Liver (tissue), 3 donors: ENCODE results near the gene PEAK1.

Experiments used
- TAF1 ChIP-seq: conservative IDR thresholded peaks from 2 replicates; pipeline ENCODE4 v1.6.1; 2016; ENCODE audit warnings: antibody characterized with exemption, mild to moderate bottlenecking
- TF ChIP-seq, protein P1 (sequence below): fragments of 150-350 bp; IDR thresholded peaks from 2 replicates; pipeline ENCODE4 v1.5.1; 2017; ENCODE audit warnings: improper control_type of control experiment, low read depth, low read length; ENCODE audit not compliant: missing input control
- TF ChIP-seq, protein P2 (sequence below): IDR thresholded peaks from 2 replicates; pipeline ENCODE4 v1.6.1; 2016; ENCODE audit warnings: antibody characterized with exemption
- donor health status: healthy.
- donor health status: healthy.

DNA sequence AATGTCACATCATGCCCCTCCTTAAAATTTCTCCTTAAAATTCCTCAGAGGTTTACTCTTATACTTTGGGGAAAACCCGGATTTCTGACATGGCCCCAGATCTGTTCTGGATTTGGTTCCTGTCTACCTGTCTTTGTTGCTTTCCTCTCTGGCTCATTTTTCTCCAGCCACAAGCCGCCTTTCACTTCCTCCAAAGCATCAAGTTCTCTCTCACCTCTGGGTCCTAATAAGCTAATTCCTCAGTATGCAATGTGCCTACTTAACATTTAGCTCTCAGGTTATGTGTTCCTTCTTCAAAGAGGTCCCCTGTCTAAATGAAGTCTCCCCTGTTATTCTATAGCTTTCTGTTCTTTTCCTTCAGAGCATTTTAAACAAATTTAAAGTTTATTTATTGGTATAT, 16.9 kb upstream of the PEAK1 start:
- TF ChIP-seq, protein P1, sequence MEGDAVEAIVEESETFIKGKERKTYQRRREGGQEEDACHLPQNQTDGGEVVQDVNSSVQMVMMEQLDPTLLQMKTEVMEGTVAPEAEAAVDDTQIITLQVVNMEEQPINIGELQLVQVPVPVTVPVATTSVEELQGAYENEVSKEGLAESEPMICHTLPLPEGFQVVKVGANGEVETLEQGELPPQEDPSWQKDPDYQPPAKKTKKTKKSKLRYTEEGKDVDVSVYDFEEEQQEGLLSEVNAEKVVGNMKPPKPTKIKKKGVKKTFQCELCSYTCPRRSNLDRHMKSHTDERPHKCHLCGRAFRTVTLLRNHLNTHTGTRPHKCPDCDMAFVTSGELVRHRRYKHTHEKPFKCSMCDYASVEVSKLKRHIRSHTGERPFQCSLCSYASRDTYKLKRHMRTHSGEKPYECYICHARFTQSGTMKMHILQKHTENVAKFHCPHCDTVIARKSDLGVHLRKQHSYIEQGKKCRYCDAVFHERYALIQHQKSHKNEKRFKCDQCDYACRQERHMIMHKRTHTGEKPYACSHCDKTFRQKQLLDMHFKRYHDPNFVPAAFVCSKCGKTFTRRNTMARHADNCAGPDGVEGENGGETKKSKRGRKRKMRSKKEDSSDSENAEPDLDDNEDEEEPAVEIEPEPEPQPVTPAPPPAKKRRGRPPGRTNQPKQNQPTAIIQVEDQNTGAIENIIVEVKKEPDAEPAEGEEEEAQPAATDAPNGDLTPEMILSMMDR, result no peak
- TF ChIP-seq TAF1, result no peak
- TF ChIP-seq, protein P2, sequence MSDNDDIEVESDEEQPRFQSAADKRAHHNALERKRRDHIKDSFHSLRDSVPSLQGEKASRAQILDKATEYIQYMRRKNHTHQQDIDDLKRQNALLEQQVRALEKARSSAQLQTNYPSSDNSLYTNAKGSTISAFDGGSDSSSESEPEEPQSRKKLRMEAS, result no peak
